ENCODE measurements around the gene CCDC192. TPM values are rescaled to one million over a fixed set of nuclear protein-coding genes. Genes with fewer than 3 reads are reported as not detected.
"Not testable (repeated sequence)": the region's sequence is repeated elsewhere in the genome, so short reads cannot be mapped to it uniquely, and the experiment has no call there.

CCDC192 gene
- total RNA-seq, 2 donors from 2014 or later: not detected

DNA sequence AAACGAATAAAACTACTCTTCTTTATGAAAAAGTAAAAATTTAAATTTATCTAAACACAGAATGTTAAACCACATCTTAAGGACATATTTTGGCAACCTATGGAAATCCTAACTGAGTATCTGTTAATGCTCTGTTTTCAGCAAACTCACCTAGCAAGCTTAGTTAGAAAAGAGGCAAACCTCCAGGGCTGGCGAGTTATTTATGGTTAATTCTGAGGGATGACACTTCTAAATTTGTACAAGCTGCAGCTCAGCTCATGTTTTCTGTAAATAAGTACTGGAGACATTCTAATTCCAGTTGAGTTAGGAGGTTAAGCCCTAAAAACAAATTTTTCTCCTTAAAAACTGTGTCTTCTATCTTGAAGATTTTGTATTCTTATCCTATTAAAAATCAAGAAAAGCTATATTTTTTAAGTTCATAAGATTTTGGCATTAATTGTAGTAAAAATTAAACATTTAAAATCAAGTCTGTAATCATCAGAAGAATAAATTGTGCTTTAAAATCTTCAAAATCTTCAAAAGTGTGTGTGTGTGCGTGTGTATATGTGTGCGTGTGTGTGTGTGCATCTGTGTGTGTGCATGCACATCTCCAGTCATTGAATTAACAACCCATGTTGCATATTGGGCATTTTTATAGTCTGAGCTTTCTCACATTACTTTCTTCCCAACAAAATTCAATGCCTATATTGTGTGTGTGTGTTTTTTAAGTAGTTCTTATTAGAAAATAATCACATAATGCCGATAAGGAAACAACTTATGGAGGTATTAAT lies 127.8 kb downstream of the CCDC192 start:
- no peak for ATAC-seq
- intact Hi-C loops (cut with DNase I, micrococcal nuclease): no loop called here

DNA sequence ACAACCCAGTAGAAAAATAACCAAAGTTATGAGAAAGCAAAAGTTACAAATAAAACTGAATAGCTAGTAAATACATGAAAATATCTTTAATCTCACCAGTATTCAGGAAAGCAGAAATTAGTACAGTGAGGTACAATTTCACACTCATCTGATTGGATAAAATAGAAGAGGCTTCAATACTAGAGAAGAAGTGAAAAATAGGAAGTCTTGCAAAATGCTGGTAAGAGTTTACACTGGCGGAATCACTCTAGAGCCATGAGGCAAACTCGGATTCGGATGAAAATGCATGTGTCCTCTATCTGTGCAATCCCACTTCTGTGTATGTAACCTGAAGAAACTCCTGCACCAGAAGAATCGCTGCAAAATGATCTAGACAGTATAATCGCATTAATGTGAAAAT lies 128.9 kb downstream of the CCDC192 start:
- no peak for DNase-seq
- intact Hi-C loops (cut with DNase I, micrococcal nuclease): no loop called here
- no peak for ATAC-seq

More for the DNA sequence above, 127.8 kb downstream of the CCDC192 start:
- DNase-seq: no peak

DNA sequence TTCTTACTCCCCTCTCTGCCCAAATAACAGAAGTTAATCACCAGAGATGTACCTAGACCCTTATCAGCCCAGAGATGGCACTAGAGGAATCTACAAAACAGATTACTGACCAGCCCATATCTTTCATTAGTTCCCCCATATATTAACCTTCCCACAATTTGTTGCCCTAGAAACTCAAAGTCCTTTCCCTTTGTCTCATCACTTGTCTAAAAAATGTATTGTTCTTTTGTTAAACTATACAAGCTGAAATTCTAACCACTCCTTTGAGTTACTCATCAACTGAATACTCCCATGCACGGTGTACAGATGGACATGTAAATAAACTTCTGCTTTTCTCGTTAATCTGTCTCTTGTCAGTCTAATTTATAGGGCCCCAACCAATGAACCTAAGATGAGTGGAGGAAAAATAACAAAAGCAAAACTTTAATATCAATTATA lies 130.9 kb downstream of the CCDC192 start:
- DNase-seq (no peak), ATAC-seq (peak; percentile 80)
- intact Hi-C loops (cut with DNase I, micrococcal nuclease): no loop called here

DNA sequence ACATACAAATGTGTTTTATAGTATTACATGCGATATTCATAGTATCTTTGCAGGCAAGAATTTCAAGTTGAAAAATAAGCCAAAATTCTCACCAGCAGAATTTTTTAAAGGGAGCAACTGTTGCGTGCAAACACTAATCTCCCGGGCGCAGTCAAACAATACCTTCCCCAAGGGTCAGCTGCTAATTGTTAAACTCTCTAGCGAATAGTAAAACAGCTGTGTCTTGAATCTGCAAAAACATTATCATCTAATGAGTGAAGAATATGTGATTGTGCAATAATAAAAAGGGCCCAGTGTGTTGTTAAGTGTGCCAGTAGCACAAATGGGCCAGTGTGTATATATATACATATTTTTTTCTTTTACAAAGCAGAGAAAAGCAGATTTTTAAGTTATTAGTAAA lies 131.4 kb downstream of the CCDC192 start:
- intact Hi-C loops (cut with DNase I, micrococcal nuclease): no loop called here
- ATAC-seq (no peak), DNase-seq (no peak)

DNA sequence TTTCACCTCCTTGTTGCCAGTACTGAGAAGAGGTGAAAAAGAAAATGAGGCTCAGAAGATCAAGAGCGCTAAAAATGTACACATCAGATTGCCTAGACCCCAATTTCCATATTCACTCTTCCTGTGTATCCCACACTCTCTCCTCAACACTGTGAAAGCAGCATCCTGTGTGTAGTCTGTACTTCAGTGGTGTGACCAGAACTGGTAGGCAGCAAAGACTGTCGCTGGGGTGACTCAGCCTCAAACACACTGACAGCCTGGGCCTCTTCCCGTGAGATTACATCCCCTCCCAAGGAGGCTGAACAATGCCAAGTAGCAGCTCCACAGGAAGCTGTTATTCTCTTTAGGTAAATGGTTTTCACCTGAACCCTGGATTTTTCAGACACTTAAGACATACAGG lies 135.5 kb downstream of the CCDC192 start:
- DNase-seq (peak in 1 of 2 donors; percentile 38), ATAC-seq (peak; percentile 59)
- intact Hi-C loops (cut with DNase I, micrococcal nuclease): no loop called here

DNA sequence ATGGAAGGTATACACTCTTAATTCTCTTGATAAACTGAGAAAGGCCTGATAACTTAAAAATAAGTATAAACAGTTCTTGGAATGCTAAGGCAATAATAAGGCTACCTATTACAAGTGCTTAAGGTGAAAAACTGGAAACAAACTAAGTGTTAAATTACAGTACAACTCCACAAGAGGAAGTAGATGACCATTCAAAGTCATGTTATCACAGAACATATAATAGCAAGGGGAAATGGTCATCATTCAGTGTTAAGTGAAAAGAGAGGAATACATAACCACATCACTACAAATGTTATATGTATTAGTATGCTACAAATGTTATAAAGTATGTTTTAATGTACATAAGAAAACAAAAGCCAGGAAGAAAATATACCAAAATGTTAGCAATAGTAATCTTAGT lies 135.9 kb downstream of the CCDC192 start:
- no peak for DNase-seq
- no peak for ATAC-seq
- intact Hi-C loops (cut with DNase I, micrococcal nuclease): no loop called here

DNA sequence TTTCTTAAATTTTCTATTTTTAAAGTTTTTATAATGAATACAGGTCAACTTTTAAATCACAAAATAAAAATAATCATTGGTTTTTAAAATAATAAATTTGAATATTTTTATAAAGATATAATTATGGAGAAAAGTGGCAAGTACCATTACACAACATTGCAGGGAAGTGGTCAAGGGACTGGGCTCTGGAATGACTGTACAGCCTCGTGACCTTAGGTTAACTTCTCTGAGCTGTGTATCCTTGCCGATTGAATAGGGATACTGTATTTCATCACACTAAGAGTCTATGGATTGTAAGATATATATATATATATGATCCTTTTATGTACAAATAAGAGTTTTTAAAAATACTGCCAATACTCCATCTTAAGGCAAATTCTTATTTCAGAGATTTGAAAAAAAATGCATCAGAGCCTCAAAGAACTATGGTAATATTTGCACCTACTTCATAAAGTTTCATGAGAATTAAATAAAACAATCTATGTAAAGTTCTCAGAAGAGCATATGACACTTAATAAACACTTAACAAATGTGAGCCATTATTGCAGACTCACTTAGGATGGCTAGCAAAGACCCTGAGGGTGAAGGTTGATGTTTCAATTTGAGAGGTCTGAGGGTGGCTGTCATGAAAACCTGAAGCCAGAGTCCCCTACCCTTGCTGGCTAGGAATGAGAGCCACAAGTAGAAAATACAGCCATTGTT lies 136.5 kb downstream of the CCDC192 start:
- intact Hi-C loops (cut with DNase I, micrococcal nuclease): no loop called here
- DNase-seq (no peak), ATAC-seq (no peak)

DNA sequence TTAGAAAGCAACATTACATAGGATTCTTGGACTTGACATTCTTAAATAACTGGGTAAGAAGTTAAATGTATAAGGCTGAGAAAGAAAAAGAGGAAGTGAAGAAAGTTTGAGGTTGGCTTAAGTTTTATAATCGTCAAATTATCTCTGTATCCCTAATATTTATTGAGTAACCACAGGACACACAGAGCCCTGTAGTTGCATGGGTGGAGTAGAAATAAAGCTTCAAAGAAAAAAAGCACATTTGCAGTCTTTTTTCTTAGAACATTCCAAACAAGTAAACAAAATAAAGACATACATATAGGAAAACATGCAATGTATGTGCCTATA lies 137.0 kb downstream of the CCDC192 start:
- ATAC-seq: no peak
- DNase-seq: no peak
- intact Hi-C loops (cut with DNase I, micrococcal nuclease): no loop called here

DNA sequence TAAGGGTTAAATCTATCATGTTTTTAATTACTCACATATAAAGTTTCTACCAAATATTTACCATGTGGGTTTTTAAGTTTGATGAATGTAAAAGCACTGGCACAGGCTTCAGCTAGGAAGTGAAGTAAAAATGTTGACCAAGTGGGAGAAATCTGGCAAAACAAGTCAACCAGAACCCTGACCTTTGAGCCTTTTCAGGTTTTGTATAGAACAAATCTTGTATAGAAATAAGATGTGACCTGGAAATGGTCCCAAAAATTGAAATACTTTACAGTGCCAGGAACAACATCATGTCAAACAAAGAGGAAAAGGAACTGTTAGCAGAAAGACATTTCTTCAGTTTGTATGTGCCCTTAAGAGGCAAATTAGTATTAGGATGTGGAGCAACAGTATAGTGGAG lies 137.6 kb downstream of the CCDC192 start:
- intact Hi-C loops (cut with DNase I, micrococcal nuclease): no loop called here
- DNase-seq: no peak
- peak; percentile 76 for ATAC-seq

DNA sequence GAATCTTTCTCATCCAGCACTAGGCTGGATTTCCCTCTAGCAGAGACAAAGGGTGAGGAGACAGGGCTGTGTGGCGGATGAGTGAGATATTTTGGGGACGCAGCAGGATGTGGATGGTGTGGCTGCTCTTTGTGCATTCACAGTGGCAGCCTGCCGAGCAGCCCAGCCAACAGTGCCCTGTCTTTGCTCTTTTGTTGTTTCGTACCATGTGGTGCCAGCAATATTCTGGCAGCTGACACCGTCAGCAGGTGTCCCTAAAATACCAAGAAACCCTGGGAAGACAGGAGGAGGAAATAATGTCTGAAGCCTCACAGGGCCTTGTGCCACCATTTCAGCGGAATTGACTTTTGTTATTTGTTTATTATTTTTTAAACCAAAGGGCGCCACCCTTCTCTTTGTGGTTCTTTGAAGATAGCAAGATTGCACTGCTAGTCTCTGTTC lies 141.4 kb downstream of the CCDC192 start:
- ATAC-seq (peak; percentile 37), DNase-seq (peak; percentile 30 to 39)
- intact Hi-C loops (cut with DNase I, micrococcal nuclease): no loop called here

DNA sequence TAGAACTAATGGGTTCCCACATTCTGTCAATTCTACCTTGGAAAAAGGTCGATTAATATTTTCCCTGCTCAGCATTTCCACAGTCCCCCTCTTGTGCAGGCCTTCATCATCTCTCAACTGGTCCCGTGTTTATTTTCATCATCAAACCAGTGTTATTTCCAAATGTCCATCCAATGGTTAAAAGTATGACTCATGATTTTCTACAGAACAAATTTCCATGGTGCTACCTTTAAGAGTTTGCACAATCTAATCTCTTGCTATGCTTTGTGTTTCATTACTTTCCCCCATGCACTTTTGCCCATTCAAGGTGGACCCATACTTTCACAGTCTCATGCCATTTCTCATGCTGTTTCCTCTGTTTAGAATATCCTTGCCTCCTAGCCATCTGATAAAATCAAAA lies 143.7 kb downstream of the CCDC192 start:
- intact Hi-C loops (cut with DNase I, micrococcal nuclease): no loop called here
- ATAC-seq (no peak), DNase-seq (no peak)

DNA sequence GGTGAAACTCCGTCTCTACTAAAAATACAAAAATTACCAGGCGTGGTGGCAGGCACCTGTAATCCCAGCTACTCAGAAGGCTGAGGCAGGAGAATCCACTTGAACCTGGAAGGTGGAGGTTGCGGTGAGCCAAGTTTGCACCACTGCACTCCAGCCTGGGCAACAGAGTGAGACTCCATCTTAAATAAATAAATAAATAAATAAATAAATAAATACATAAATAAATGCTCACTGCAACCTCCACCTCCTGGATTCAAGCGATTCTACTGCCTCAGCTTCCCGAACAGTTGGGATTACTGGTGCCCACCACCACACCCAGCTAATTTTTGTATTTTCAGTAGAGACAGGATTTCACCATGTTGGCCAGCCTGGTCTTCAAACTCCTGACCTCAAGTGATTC lies 144.4 kb downstream of the CCDC192 start:
- ATAC-seq; intact Hi-C loops (cut with DNase I, micrococcal nuclease); DNase-seq: not testable (repeated sequence)

DNA sequence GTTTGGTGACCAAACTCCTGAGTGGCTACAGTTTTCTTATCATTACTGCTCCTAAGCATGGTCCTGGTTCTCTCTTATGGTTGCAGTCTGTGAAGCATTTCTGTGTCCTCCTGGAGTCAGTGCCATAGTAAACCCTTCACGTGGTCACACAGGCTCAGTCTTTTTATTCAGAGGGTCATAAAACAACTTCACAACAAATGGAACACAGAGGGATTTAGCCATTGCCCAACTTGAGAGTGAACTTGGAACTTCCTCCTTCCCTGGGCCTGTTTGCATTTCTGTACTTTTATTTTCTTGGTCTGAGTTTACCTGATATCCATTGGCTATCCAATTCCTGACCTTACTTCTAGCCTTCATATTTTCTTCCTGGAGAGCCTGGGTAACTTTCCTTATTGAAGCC lies 144.9 kb downstream of the CCDC192 start:
- intact Hi-C loops (cut with DNase I, micrococcal nuclease): no loop called here
- peak; percentile 77 for ATAC-seq
- no peak for DNase-seq

DNA sequence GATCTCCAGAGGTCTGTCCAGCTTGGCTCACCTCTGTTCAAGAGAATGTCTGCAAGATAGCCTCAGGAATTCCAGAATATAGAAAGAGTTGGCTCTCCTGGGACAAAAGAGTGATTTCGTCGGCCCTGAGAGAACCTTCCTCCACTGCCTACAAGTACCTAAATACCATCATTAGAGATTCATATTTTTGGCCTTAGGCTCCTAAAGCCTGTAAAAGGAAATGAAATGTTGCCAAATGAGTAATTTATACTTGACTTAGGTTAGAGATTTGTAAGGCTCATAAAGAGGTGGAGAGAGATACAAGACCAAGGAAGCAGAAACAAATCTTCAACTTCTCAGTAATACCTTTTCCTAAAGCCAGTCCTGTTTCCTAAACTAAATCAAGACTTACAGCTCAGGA lies 146.2 kb downstream of the CCDC192 start:
- intact Hi-C loops (cut with DNase I, micrococcal nuclease): no loop called here
- ATAC-seq (peak; percentile 6), DNase-seq (no peak)

DNA sequence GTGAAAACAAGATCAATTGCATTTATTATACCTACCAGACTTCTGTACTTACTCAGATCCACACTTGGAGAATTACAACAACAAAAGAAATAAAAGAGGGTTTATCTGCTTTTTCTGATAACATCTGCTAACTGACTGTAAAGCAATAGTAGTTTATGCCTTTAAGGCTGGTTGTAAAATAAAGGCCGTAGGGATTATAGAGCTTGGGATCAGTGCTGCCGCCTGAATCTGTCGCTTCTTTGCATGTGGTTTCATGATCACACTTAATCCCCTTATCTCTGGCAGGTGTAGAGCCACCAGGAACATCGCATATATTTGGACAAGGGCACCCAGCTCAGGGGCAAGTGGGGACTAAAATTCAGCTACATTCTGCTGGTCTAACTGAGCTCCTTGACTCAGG lies 146.7 kb downstream of the CCDC192 start:
- intact Hi-C loops (cut with DNase I, micrococcal nuclease): no loop called here
- ATAC-seq: peak; percentile 71

DNA sequence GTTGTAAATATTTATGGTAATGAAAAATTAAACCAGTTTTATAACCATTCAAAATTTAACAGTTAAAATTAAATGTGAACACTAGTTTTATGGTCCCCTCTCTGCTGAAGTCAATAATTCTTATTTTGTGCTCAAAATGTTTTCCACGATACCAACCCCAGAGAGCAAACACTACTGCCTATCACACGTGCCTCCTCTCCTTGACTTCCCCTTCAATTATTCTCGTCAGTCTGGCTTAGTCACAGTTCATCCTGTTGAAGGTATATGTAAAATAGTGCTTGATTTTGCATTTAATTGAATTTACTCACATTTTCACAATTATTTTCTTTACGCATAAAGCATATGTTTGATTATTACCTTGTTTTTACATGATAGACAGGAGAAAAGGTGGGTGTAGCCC lies 148.8 kb downstream of the CCDC192 start:
- intact Hi-C loops (cut with DNase I, micrococcal nuclease): no loop called here

More for the DNA sequence above, 146.7 kb downstream of the CCDC192 start:
- DNase-seq: peak; percentile 40 to 52

DNA sequence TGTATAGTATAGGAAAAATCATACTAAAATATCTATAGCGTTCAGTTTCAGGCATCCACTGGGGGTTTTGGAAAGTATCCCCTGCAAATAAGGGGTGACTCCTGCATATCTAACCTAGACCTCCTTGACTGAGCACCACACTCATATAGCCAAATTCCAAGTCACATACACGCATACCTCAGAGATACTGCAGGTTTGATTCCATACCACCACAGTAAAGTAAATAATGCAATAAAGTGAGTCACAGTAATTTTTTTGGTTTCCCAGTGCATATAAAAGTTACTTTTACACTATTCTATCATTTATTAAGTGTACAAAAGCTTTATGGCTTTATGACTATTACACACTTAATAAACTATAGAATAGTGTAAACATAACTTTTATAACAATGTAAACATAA lies 151.3 kb downstream of the CCDC192 start:
- intact Hi-C loops (cut with DNase I, micrococcal nuclease): no loop called here
- DNase-seq (no peak), ATAC-seq (no peak)

More for the DNA sequence above, 148.8 kb downstream of the CCDC192 start:
- ATAC-seq (peak; percentile 41), DNase-seq (no peak)

DNA sequence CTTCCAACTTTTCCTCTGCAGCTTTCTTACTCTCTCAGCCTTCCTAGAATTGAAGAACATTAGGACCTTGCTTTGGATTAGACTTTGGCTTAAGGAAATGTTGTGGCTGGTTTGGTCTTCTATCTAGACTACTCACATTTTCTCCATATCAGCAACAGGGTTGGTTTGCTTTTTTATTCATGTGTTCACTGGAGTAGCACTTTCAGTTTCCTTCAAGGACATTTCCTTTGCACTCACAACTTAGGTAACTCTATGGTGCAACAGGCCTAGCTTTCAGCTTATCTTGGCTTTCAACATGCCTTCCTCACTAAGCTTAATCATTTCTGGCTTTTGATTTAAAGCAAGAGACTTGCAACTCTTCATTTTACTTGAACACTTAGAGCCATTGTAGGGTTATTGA lies 153.1 kb downstream of the CCDC192 start:
- ATAC-seq (peak; percentile 37), DNase-seq (no peak)
- intact Hi-C loops (cut with DNase I, micrococcal nuclease): no loop called here

DNA sequence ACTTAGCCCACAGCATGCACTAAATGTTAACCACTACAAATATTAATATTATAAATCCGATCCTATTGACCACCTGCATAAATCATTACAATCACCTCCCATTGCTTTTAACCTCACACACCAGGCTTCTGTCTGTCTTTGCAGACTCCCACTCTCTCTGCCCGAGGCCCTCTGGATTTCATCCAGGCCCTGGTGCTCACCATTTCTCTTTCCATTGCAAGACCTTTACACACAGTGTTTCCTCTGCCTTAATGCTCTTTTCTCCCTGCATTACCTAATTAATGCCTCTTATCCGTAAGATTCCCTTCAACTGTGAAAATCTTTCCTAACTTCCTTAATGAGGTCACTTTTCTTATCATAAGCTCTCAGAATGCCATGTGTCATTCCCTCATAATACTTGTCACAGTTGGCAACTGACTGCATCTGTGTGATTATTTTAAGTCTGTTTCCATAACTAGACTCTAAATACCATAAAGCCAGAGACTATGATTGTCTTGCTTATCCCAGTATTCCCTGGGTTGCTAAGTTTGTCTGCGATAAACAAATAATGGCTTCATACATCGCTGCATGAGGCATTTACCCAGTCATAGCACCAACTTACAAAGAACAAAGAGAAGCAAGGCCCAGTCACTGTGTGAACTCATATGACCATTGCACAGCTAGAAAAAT lies 155.1 kb downstream of the CCDC192 start:
- no peak for DNase-seq
- ATAC-seq: peak; percentile 78
- intact Hi-C loops (cut with DNase I, micrococcal nuclease): no loop called here

DNA sequence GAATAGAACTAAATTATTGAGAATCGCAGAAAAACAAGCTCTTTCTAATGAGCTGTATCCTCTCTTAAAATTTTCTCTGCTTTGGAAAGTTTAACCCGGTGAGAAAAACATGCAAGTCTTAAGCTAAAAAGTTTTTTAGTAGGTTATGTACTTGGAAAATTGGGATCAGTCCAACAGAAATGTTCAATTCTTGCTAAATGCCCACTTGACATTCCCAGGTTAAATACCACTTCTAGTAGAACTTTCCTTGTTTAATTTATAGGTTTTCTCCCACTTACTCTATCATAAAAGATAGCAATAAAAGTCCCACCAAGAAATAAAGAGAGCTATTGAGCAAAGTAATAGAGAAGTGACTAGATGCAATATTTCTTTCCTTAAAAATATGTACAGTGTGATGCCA lies 157.1 kb downstream of the CCDC192 start:
- ATAC-seq: no peak
- intact Hi-C loops (cut with DNase I, micrococcal nuclease): no loop called here
- DNase-seq: no peak
